Measurements from ENCODE around the gene ZNF175. TPM values are rescaled to one million over a fixed set of nuclear protein-coding genes. Genes with fewer than 3 reads are reported as not detected.

ZNF175 gene
- total and polyA plus RNA-seq, 2 donors from 2014 or later, result 3.3 to 20.1 TPM

- no peak for FAIRE-seq
- no peak for TF ChIP-seq CTCF (IDR thresholded peaks at IDR 0.05; ENCODE audit: borderline replicate concordance, extremely low read depth, insufficient read depth)
Measured at GRCh38 chr19:51567583-51567982, 3.5 kb upstream of the ZNF175 start.

GRCh38 chr19:51568456-51568855 lies 2.6 kb upstream of the ZNF175 start:
- DNase-seq, result no peak
- FAIRE-seq, result no peak
- no peaks in the 10 kb centered on the region for H3K9me3 ChIP-seq (ENCODE audit: control insufficient read depth in 2 of 3, insufficient read depth in 1 of 3, low read length in 3 of 3)
- intact Hi-C loops (cut with DNase I), result no loop called here
- H3K27me3 ChIP-seq (ENCODE audit: control insufficient read depth, insufficient read depth, low read length), result peaks cover 2% of the 10 kb centered on the region
- H3K4me3 ChIP-seq (ENCODE audit: low read length in 3 of 3), result no peak overlapping the region
- H3K27ac ChIP-seq (ENCODE audit: low read depth in 2 of 2, low read length in 2 of 2), result no peak overlapping the region
- no peaks in the 10 kb centered on the region for H3K36me3 ChIP-seq (ENCODE audit: control insufficient read depth in 2 of 3, insufficient read depth in 3 of 3, low read length in 3 of 3)
- no peak overlapping the region for H3K9ac ChIP-seq (ENCODE audit: low read length in 3 of 3)
- TF ChIP-seq CTCF (IDR thresholded peaks at IDR 0.05; ENCODE audit: borderline replicate concordance, extremely low read depth, insufficient read depth), result no peak
- peaks cover 0 to 9% (median 0%) of the 10 kb centered on the region in 3 donors for H3K4me1 ChIP-seq (ENCODE audit: control insufficient read depth in 2 of 3, insufficient read depth in 2 of 3, low read depth in 1 of 3, low read length in 3 of 3)

More at GRCh38 chr19:51567583-51567982, 3.5 kb upstream of the ZNF175 start:
- no peaks in the 10 kb centered on the region for H3K36me3 ChIP-seq (ENCODE audit: control insufficient read depth in 2 of 3, insufficient read depth in 3 of 3, low read length in 3 of 3)
- no peak overlapping the region for H3K4me3 ChIP-seq (ENCODE audit: low read length in 3 of 3)
- no peak for DNase-seq
- intact Hi-C loops (cut with DNase I), result no loop called here
- no peak overlapping the region for H3K27ac ChIP-seq (ENCODE audit: low read depth in 2 of 2, low read length in 2 of 2)
- peaks cover 0 to 9% (median 0%) of the 10 kb centered on the region in 3 donors for H3K4me1 ChIP-seq (ENCODE audit: control insufficient read depth in 2 of 3, insufficient read depth in 2 of 3, low read depth in 1 of 3, low read length in 3 of 3)
- no peak overlapping the region for H3K9ac ChIP-seq (ENCODE audit: low read length in 3 of 3)
- no peaks in the 10 kb centered on the region for H3K9me3 ChIP-seq (ENCODE audit: control insufficient read depth in 2 of 3, insufficient read depth in 1 of 3, low read length in 3 of 3)
- peaks cover 2% of the 10 kb centered on the region for H3K27me3 ChIP-seq (ENCODE audit: control insufficient read depth, insufficient read depth, low read length)

- no peak for FAIRE-seq
- peaks cover 0 to 9% (median 0%) of the 10 kb centered on the region in 3 donors for H3K4me1 ChIP-seq (ENCODE audit: control insufficient read depth in 2 of 3, insufficient read depth in 2 of 3, low read depth in 1 of 3, low read length in 3 of 3)
- peak overlapping the region; percentile 15 to 84 (median 46) for H3K9ac ChIP-seq (ENCODE audit: low read length in 3 of 3)
- peaks cover 0 to 5% (median 0%) of the 10 kb centered on the region in 3 donors for H3K36me3 ChIP-seq (ENCODE audit: control insufficient read depth in 2 of 3, insufficient read depth in 3 of 3, low read length in 3 of 3)
- intact Hi-C loops (cut with DNase I), result no loop called here
- H3K4me3 ChIP-seq (ENCODE audit: low read length in 3 of 3), result peak overlapping the region; percentile 82 to 97 (median 87)
- TF ChIP-seq CTCF (IDR thresholded peaks at IDR 0.05; ENCODE audit: borderline replicate concordance, extremely low read depth, insufficient read depth), result no peak
- H3K27me3 ChIP-seq (ENCODE audit: control insufficient read depth, insufficient read depth, low read length), result peaks cover 2% of the 10 kb centered on the region
- DNase-seq, result peak in 1 of 5 donors; percentile 22
- H3K9me3 ChIP-seq (ENCODE audit: control insufficient read depth in 2 of 3, insufficient read depth in 1 of 3, low read length in 3 of 3), result no peaks in the 10 kb centered on the region
- no peak overlapping the region for H3K27ac ChIP-seq (ENCODE audit: low read depth in 2 of 2, low read length in 2 of 2)
Measured at GRCh38 chr19:51571599-51571998, 516 bp downstream of the ZNF175 start.

GRCh38 chr19:51572410-51572809 lies 1.3 kb downstream of the ZNF175 start:
- intact Hi-C loops (cut with DNase I), result no loop called here
- FAIRE-seq, result no peak
- H3K36me3 ChIP-seq (ENCODE audit: control insufficient read depth in 2 of 3, insufficient read depth in 3 of 3, low read length in 3 of 3), result peaks cover 0 to 6% (median 0%) of the 10 kb centered on the region in 3 donors
- no peak for TF ChIP-seq CTCF (IDR thresholded peaks at IDR 0.05; ENCODE audit: borderline replicate concordance, extremely low read depth, insufficient read depth)
- H3K27me3 ChIP-seq (ENCODE audit: control insufficient read depth, insufficient read depth, low read length), result peaks cover 2% of the 10 kb centered on the region
- no peak overlapping the region for H3K27ac ChIP-seq (ENCODE audit: low read depth in 2 of 2, low read length in 2 of 2)
- no peak for DNase-seq
- peak overlapping the region in 2 of 3 donors; percentile 4 to 87 for H3K4me3 ChIP-seq (ENCODE audit: low read length in 3 of 3)
- H3K4me1 ChIP-seq (ENCODE audit: control insufficient read depth in 2 of 3, insufficient read depth in 2 of 3, low read depth in 1 of 3, low read length in 3 of 3), result peaks cover 0 to 9% (median 0%) of the 10 kb centered on the region in 3 donors
- no peaks in the 10 kb centered on the region for H3K9me3 ChIP-seq (ENCODE audit: control insufficient read depth in 2 of 3, insufficient read depth in 1 of 3, low read length in 3 of 3)
- H3K9ac ChIP-seq (ENCODE audit: low read length in 3 of 3), result no peak overlapping the region
